ENCODE results near the gene NABP1.
A peak's percentile ranks its signal among the peaks of the same experiment; 100 is the strongest.

Gene NABP1

GRCh38 chr2:191713837-191714236 lies 35.9 kb downstream of the NABP1 start:
- DNase-seq: no peak

DNA sequence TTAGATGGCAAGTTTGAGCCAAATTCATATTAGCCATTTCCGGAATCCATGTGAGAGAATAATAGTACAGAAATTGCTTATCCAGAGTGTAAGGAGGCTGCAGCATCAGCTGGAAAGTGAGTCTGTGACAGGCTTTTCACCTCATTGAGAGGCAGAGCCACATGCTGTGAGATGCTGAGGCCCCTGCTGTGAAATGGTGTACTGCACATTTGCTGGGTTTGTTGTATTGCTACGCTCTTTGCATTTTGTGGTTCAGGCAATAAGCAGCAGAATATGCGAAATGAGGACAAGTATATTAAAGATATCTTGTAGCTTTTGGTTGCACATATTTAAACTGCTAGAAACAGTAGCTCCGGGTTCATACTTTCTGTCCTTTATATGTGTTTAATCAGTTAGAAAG lies 37.0 kb downstream of the NABP1 start:
- peak; percentile 49 for DNase-seq

GRCh38 chr2:191715471-191715870 lies 37.5 kb downstream of the NABP1 start:
- no peak for DNase-seq

DNA sequence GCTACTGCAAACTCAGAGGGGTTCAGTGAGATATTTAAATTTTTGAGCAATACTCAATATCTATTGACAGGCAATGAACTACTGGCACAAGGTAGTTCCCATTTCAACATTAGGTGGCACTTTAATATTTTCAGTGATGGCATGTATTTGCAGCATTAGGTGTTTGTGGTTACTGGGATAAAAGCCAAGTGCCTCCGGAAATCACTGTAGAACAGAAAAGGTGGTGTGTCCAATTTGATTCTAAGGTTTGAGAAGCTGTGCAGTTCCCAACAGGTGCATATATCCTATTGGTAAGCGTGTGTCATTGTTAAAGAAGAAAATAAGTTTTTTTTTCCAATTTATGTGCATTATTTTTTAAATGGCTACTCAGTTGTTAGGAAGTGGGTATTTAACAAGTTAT lies 41.3 kb downstream of the NABP1 start:
- no peak for DNase-seq

DNA sequence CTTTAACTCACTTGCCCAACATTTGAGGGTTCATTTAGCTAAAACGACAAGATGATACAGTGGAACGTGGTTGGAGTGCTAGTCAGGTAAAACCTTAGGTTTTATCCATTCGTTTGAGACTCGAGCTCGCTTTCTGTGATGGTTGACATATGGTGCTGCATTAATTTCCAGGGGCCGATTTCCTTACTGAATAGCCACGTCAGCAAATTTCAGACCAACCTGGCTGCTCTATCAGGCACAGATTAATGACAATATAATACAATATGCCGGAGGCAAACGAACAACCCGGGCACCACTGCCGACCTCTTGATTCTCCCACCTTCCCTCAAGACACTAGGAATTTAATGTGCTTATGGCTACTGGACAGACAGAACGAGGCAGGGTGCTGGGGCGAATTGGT lies 42.0 kb downstream of the NABP1 start:
- no peak for DNase-seq

DNA sequence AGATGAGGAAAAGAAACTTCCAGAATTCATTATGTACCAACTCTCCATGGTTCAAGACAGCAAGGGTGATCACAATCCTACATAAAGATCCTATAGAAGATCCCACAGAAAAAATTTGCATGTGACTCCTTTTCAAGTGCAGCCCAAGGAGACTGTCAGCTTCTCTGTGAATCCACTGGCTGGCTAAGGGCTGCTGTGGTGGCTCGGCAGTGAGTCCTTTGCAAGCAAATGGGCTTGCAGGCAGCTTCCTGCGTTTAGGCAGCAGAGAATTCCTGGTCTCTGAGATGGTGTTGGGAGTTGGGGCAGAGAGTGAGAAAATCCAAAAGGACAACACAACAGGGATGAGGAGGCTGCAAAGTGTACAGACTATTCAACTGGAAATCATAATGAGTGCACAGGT lies 43.4 kb downstream of the NABP1 start:
- DNase-seq: no peak

DNA sequence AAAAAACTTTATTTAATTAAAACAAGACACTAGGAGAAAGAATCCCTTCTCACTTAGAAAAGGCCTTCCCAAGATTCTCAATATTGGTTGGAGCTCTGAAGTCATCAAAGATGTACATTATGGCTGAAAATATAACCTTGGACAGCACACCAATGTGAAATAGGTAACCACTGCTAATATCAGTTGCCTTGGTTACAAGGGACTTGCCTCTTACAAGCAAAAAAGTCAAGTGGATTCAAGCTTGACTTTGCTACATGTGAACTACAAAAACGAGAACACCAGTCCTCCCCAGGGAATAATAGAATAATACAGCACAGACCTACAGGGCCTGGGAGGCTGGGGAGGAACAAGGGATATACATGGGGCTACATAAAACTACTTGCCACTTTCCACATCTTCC lies 46.1 kb downstream of the NABP1 start:
- no peak for DNase-seq

DNA sequence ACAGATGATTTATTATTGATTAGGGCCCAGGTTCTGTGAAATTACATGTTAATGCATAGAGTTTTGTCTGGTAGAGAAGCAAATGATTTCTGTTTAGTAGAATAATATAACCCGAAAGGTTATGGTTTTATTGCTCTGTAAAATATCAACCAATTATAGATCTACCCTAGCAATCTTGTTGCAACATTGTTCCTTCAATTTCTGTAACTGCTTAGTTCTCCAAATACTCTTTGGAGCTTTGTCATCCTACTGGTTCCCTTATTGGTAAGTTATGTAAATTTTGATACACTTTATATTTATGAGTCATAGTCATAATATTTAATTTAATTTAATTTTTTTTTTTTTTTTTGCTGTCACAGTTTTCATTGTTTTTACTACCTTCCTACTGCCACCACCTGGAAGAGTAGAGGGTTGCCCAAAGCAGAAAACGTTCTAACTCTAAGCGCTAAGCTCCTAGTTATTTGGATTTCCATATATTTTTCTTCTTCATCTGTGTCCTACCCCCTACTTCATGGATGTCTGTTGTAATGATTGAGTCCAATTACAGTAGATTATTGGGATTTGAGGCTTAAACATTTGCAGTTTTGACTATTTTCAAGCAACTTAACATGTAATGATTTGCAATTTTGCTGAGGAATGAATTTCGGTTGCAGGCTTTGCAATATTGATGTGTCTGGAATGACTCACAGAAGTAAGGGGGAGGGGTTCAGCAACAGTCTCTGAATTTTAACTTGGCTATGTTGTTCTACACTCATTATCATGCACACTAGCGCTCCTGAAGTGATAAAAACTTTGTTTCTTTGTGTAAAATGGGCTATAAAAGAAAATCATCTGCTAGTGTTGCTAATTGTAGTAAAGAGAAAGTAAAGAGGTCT lies 51.1 kb downstream of the NABP1 start:
- DNase-seq: no peak

- no peak for DNase-seq
Measured at GRCh38 chr2:191730263-191730662, 52.3 kb downstream of the NABP1 start.

All from NCI-H1694 treated with DMSO at 0.1 percent for 48 hours (cell line).